Activated T-cell treated with anti-CD3 and anti-CD28 coated beads, Interleukin-2, amount 50 U/mL, for 24 hours (primary cell): ENCODE data around the gene APOBEC2.
"Not testable (repeated sequence)": the region's sequence is repeated elsewhere in the genome, so short reads cannot be mapped to it uniquely, and the experiment has no call there.

Experiments used
- DNase-seq: peaks from one replicate; pipeline ENCODE4 v3.0.0-alpha.2; 2020
- H3K27ac Mint-ChIP-seq: 2 replicates; pipeline ENCODE4 v1.8.0; 2020; ENCODE audit warnings: mild to moderate bottlenecking, mixed read lengths
- H3K27me3 Mint-ChIP-seq: 2 replicates; pipeline ENCODE4 v1.8.0; 2020; ENCODE audit warnings: mixed read lengths
- H3K36me3 Mint-ChIP-seq: 2 replicates; pipeline ENCODE4 v1.8.0; 2020; ENCODE audit warnings: low read depth, mixed read lengths
- H3K4me1 Mint-ChIP-seq: 2 replicates; pipeline ENCODE4 v1.8.0; 2020; ENCODE audit warnings: low read depth, mixed read lengths
- H3K4me3 Mint-ChIP-seq: 2 replicates; pipeline ENCODE4 v1.8.0; 2020; ENCODE audit warnings: mild to moderate bottlenecking, moderate library complexity, mixed read lengths
- H3K9me3 Mint-ChIP-seq: 2 replicates; pipeline ENCODE4 v1.8.0; 2020; ENCODE audit warnings: mixed read lengths

Gene APOBEC2

GRCh38 chr6:41053041-41053440, at the start of gene APOBEC2:
APOBEC2 (plus strand) TSS chr6:41053202; CDS start chr6:41053348, 146 bp downstream.
- peaks cover 15% of the 10 kb centered on the region for H3K4me1 Mint-ChIP-seq
- DNase-seq: no peak
- H3K27me3 Mint-ChIP-seq: no peaks in the 10 kb centered on the region
- no peak within 1 kb of the TSS for H3K4me3 Mint-ChIP-seq
- peak within 1 kb of the TSS; percentile 69 for H3K27ac Mint-ChIP-seq
- H3K36me3 Mint-ChIP-seq: peaks cover 51% of the 10 kb centered on the region
- no peaks in the 10 kb centered on the region for H3K9me3 Mint-ChIP-seq

GRCh38 chr6:41006217-41006616, 46.8 kb upstream of the APOBEC2 start:
- H3K4me3 Mint-ChIP-seq, H3K36me3 Mint-ChIP-seq, H3K9me3 Mint-ChIP-seq, H3K4me1 Mint-ChIP-seq, H3K27ac Mint-ChIP-seq: not testable (repeated sequence)
- DNase-seq: peak; percentile 52
- H3K27me3 Mint-ChIP-seq: peaks cover 39% of the 10 kb centered on the region

DNA sequence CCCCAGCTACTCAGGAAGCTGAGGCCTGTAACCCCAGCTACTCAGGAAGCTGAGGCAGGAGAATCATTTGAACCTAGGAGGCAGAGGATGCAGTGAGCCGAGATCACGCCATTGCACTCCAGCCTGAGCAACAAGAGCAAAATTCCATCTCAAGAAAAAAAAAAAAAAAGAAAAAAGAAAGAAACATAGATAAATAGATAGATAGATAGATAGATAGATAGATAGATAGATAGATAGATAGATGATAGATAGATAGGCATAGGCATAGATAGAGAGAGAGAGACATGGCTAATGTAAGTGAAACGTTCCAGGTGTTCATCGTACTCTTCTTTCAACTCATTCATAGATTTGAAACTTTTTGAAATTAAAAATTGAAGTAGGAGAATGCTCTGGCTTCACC, 46.0 kb upstream of the APOBEC2 start:
- H3K27ac Mint-ChIP-seq, H3K36me3 Mint-ChIP-seq, H3K9me3 Mint-ChIP-seq, H3K4me3 Mint-ChIP-seq, DNase-seq, H3K4me1 Mint-ChIP-seq: not testable (repeated sequence)
- H3K27me3 Mint-ChIP-seq: peaks cover 34% of the 10 kb centered on the region

GRCh38 chr6:41008011-41008410, 45.0 kb upstream of the APOBEC2 start:
- Mint-ChIP-seq H3K27me3 (peaks cover 24% of the 10 kb centered on the region), H3K4me1 (no peaks in the 10 kb centered on the region), H3K9me3 (no peaks in the 10 kb centered on the region), H3K36me3 (no peaks in the 10 kb centered on the region), H3K4me3 (no peak overlapping the region), H3K27ac (no peak overlapping the region)
- DNase-seq: no peak

GRCh38 chr6:41009669-41010068, 43.3 kb upstream of the APOBEC2 start:
- no peaks in the 10 kb centered on the region for H3K36me3 Mint-ChIP-seq
- no peak overlapping the region for H3K4me3 Mint-ChIP-seq
- no peaks in the 10 kb centered on the region for H3K9me3 Mint-ChIP-seq
- no peak overlapping the region for H3K27ac Mint-ChIP-seq
- H3K27me3 Mint-ChIP-seq: peaks cover 11% of the 10 kb centered on the region
- H3K4me1 Mint-ChIP-seq: no peaks in the 10 kb centered on the region
- no peak for DNase-seq

DNA sequence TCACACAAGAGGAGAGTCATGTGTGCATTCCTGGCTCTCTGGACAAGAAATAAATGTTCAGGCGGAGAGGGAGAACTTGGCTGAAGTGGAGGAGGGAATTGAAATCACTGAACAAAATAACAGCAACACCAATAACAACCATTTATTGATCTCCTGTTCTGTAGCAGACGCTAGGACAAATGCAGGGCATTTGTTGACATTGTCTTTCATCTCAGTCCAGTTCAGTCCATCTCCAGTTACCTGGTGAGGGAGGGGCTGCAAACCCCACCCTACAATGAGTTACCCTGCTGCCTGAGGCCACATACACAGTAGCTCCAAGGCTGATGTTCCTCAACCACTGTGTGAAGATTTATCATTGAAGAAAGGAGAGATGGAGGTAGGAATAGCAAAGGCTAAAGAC, 41.3 kb upstream of the APOBEC2 start:
- no peaks in the 10 kb centered on the region for H3K36me3 Mint-ChIP-seq

DNA sequence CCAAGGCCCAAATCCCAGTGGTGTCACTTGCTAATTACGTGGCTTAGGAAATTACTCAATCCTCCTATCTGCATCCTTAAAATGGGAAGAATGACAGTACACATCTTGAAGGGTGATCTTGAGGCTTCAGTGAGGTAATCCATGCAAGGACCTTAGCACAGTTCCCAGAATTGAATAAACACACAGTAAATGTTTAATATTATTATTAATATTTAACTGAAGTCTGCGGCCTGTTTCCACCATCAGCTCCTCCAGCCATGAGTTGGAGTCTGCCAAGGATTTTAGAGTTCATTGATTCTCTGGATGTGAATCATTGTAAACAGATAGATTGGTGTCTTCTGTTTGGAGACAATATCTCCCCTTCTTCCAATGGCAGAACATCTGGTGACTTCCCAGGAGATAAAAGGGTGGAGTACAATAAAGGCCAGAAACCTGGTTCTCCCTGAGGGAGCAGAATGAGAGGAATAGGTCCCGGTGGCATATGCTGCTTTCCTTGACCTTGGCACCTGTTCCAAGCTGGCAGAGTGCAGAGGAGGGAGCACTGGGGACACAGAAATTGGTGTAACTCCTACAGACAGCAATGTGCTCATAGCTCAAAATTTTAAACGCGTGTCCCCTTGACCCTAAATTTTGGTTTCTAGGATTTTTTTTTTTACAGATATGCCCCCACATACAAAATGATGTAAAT, 39.4 kb upstream of the APOBEC2 start:
- DNase-seq: no peak
- Mint-ChIP-seq H3K36me3 (no peaks in the 10 kb centered on the region), H3K9me3 (no peaks in the 10 kb centered on the region), H3K4me1 (no peaks in the 10 kb centered on the region), H3K27me3 (no peaks in the 10 kb centered on the region), H3K4me3 (no peak overlapping the region), H3K27ac (no peak overlapping the region)

More for the DNA sequence above, 41.3 kb upstream of the APOBEC2 start:
- Mint-ChIP-seq H3K4me1 (no peaks in the 10 kb centered on the region), H3K27me3 (no peaks in the 10 kb centered on the region), H3K27ac (no peak overlapping the region), H3K9me3 (no peaks in the 10 kb centered on the region), H3K4me3 (no peak overlapping the region)
- no peak for DNase-seq

- no peaks in the 10 kb centered on the region for H3K27me3 Mint-ChIP-seq
- H3K36me3 Mint-ChIP-seq: no peaks in the 10 kb centered on the region
- H3K27ac Mint-ChIP-seq: no peak overlapping the region
- no peaks in the 10 kb centered on the region for H3K4me1 Mint-ChIP-seq
- no peak for DNase-seq
- H3K4me3 Mint-ChIP-seq: no peak overlapping the region
- H3K9me3 Mint-ChIP-seq: no peaks in the 10 kb centered on the region
Observed at GRCh38 chr6:41014780-41015179, 38.2 kb upstream of the APOBEC2 start.

DNA sequence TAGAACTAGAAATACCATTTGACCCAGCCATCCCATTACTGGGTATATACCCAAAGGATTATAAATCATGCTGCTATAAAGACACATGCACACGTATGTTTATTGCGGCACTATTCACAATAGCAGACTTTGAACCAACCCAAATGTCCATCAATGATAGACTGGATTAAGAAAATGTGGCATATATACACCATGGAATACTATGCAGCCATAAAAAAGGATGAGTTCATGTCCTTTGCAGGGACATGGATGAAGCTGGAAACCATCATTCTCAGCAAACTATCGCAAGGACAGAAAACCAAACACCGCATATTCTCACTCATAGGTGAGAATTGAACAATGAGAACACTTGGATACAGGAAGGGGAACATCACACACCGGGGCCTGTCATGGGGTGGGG, 37.1 kb upstream of the APOBEC2 start:
- H3K27ac Mint-ChIP-seq, H3K4me3 Mint-ChIP-seq, H3K4me1 Mint-ChIP-seq, DNase-seq, H3K9me3 Mint-ChIP-seq, H3K36me3 Mint-ChIP-seq, H3K27me3 Mint-ChIP-seq: not testable (repeated sequence)

DNA sequence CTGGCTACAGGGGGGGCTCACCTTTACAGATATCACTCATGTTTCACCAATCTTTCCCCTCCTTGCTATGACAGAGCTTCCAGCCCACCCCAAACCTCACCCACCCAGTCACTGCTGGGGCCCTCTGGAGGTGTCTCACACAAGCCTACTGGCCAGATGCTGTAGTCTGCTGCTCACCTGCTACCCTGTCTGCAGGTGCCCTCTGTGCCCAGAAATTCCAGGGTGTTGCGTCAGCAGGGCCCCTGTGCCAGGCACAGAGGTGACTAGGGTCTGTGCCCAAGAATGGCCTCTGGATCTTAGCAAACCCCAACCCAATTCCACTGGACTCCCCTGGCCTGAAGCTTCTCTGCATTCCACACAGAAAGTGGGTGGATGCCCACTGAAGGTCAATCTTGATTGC, 35.3 kb upstream of the APOBEC2 start:
- Mint-ChIP-seq H3K27me3 (no peaks in the 10 kb centered on the region), H3K4me3 (no peak overlapping the region), H3K36me3 (no peaks in the 10 kb centered on the region), H3K9me3 (no peaks in the 10 kb centered on the region), H3K4me1 (no peaks in the 10 kb centered on the region), H3K27ac (no peak overlapping the region)
- DNase-seq: no peak

GRCh38 chr6:41021832-41022231, 31.2 kb upstream of the APOBEC2 start:
- no peaks in the 10 kb centered on the region for H3K27me3 Mint-ChIP-seq
- H3K27ac Mint-ChIP-seq: no peak overlapping the region
- no peaks in the 10 kb centered on the region for H3K4me1 Mint-ChIP-seq
- DNase-seq: no peak
- no peak overlapping the region for H3K4me3 Mint-ChIP-seq
- no peaks in the 10 kb centered on the region for H3K36me3 Mint-ChIP-seq
- H3K9me3 Mint-ChIP-seq: no peaks in the 10 kb centered on the region

DNA sequence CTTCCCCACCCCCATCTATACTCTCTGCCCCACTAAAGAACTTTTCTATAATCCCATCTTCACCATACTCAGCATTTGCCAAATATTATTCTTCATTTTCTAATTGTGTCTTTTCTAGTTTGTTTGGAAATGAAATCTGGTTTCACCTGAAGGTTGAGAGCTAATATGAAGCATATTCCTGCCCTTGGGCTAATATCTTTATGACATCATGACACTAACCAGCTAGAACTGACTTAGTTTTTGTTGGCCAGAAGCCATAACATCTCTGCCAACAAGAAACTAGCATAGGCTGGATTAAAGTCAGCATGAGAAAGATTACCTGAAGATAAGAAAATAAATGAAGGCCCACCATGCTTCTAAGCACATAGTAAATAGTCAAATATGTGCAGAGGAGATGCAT, 30.7 kb upstream of the APOBEC2 start:
- Mint-ChIP-seq H3K36me3 (no peaks in the 10 kb centered on the region), H3K4me3 (no peak overlapping the region), H3K4me1 (peaks cover 3% of the 10 kb centered on the region), H3K27me3 (no peaks in the 10 kb centered on the region), H3K27ac (no peak overlapping the region), H3K9me3 (no peaks in the 10 kb centered on the region)
- no peak for DNase-seq

DNA sequence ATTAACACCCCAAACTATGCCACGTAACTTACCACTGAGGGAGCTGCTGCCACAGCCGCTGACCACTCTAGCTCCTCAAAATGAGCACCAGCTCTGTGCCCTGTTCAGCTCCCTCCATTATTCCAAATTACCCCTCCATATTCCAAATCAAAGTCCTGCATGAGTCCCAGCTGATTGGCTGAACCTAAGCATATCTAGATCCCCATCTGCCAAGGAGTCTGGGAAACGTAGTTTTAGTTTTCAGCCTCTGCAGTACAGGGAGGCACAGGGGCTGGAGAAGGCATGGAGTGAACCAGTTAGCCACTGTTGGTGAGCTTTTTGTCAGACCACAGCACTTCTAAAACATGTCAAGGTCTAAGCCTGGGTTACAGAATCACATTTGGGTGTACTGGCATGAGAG, 29.9 kb upstream of the APOBEC2 start:
- H3K36me3 Mint-ChIP-seq: no peaks in the 10 kb centered on the region
- peaks cover 10% of the 10 kb centered on the region for H3K4me1 Mint-ChIP-seq
- no peaks in the 10 kb centered on the region for H3K27me3 Mint-ChIP-seq
- H3K27ac Mint-ChIP-seq: no peak overlapping the region
- H3K9me3 Mint-ChIP-seq: no peaks in the 10 kb centered on the region
- DNase-seq: no peak
- no peak overlapping the region for H3K4me3 Mint-ChIP-seq

DNA sequence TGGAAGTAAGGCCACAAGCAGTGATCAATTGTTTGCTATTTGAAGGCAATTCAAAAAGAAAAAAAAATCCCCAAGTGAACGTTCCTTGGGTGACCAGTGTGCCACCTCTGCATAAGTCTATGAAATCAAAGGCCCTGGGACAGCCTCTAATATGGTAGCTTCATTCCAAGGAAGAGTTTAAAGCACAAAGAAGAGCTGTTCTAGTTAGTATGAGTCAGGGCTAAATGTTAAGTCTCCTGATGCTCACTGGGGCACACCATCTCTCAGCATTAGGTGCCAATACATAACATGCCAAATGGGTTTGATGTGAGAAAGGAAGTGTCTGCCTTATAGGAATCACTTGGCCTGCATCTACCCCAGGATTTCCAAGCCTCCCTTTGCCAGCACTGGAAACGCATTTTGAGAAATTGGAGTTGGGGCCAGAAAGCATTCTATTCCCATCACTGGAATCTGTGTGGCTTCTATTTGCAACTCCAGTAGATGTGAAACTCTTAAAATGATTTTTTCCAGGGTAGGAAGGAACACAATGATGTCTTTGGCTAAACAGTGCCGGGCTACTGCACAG, 27.0 kb upstream of the APOBEC2 start:
- Mint-ChIP-seq H3K27ac (no peak overlapping the region), H3K36me3 (no peaks in the 10 kb centered on the region), H3K4me3 (no peak overlapping the region), H3K9me3 (no peaks in the 10 kb centered on the region), H3K4me1 (peaks cover 20% of the 10 kb centered on the region), H3K27me3 (no peaks in the 10 kb centered on the region)
- no peak for DNase-seq

GRCh38 chr6:41027241-41027640, 25.8 kb upstream of the APOBEC2 start:
- Mint-ChIP-seq H3K9me3 (no peaks in the 10 kb centered on the region), H3K27ac (peak overlapping the region; percentile 74), H3K4me1 (peaks cover 20% of the 10 kb centered on the region), H3K4me3 (peak overlapping the region; percentile 80), H3K27me3 (no peaks in the 10 kb centered on the region), H3K36me3 (no peaks in the 10 kb centered on the region)
- DNase-seq: no peak
